ENCODE results near the gene PPM1N. TPM values are rescaled to one million over a fixed set of nuclear protein-coding genes. Genes with fewer than 3 reads are reported as not detected.
A peak's percentile ranks its signal among the peaks of the same experiment; 100 is the strongest.

PPM1N gene
- total RNA-seq, 4 donors from 2014 or later, result 0.39 to 5.0 (median 0.60) TPM; not detected in 1

DNA sequence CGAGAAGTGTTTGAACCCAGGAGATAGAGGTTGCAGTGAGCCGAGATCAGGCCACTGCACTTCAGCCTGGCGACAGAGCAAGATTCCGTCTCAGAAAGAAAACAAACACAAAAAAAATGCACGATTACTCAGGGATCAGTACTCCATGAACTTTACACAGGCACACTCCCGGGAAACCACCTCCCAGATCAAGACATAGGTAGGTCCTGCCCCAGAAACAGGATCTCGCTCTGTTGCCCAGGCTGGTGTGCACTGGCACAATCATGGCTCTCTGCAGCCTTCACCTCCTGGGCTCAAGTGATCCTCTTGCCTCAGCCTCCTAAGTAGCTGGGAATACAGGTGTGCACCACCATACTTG is 20.2 kb downstream of the PPM1N start:
- Histone ChIP-seq H3K27me3 (no peaks in the 10 kb centered on the region), H3K4me3 (no peak overlapping the region), H3K36me3 (peaks cover 0 to 68% (median 22%) of the 10 kb centered on the region in 3 donors), H3K27ac (no peak overlapping the region), H3K9me3 (no peaks in the 10 kb centered on the region), H3K4me1 (peaks cover 0 to 34% (median 20%) of the 10 kb centered on the region in 4 donors)
- DNase-seq (ENCODE audit: low spot score in 2 of 2), result no peak
- TF ChIP-seq, protein P1, sequence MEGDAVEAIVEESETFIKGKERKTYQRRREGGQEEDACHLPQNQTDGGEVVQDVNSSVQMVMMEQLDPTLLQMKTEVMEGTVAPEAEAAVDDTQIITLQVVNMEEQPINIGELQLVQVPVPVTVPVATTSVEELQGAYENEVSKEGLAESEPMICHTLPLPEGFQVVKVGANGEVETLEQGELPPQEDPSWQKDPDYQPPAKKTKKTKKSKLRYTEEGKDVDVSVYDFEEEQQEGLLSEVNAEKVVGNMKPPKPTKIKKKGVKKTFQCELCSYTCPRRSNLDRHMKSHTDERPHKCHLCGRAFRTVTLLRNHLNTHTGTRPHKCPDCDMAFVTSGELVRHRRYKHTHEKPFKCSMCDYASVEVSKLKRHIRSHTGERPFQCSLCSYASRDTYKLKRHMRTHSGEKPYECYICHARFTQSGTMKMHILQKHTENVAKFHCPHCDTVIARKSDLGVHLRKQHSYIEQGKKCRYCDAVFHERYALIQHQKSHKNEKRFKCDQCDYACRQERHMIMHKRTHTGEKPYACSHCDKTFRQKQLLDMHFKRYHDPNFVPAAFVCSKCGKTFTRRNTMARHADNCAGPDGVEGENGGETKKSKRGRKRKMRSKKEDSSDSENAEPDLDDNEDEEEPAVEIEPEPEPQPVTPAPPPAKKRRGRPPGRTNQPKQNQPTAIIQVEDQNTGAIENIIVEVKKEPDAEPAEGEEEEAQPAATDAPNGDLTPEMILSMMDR (IDR thresholded peaks at IDR 0.05), result no peak
- TF ChIP-seq EP300 (IDR thresholded peaks at IDR 0.05), result no peak
- no peak for TF ChIP-seq POLR2A (IDR thresholded peaks at IDR 0.05)
- 85 to 88% methylated on average over 7 of the region's 7 CpGs for WGBS, 2 donors

DNA sequence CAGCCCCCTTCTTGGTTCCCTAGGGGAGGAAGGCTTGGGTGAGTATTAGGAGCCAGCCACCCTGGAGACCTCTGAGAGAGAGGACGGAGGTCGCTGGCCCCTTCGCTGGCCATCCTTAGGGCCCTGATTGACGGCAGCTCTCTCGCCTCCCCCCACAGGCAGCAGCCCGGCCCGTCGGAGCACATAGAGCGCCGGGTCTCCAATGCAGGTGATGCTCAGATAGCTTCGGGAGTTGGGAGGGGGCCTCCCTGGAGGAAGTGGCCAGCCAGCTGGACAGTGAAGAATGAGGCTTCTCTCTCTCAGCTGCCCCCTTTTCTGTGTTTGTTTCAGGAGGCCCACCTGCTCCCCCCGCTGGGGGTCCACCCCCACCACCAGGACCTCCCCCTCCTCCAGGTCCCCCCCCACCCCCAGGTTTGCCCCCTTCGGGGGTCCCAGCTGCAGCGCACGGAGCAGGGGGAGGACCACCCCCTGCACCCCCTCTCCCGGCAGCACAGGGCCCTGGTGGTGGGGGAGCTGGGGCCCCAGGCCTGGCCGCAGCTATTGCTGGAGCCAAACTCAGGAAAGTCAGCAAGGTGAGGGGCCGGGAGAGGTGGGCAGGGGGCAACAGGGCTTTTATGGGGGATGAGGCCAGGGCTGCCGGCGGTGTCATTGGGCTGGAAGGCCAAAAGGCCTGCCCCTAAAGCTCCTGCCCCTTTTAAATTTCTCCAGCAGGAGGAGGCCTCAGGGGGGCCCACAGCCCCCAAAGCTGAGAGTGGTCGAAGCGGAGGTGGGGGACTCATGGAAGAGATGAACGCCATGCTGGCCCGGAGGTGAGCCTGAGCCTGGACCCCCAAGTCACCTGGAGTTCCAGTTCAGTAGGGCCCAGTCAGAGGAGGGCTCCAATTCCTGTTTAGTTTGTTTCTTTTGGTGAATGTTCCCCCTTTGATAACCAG is 24.0 kb downstream of the PPM1N start:
- Histone ChIP-seq H3K27ac (no peak overlapping the region), H3K9me3 (no peaks in the 10 kb centered on the region), H3K27me3 (no peaks in the 10 kb centered on the region), H3K4me1 (peaks cover 0 to 24% (median 4%) of the 10 kb centered on the region in 4 donors), H3K36me3 (peaks cover 2 to 85% (median 26%) of the 10 kb centered on the region in 3 donors), H3K4me3 (no peak overlapping the region)
- TF ChIP-seq, protein P1 (IDR thresholded peaks at IDR 0.05), result no peak
- TF ChIP-seq POLR2A (IDR thresholded peaks at IDR 0.05), result no peak
- TF ChIP-seq EP300 (IDR thresholded peaks at IDR 0.05), result no peak
- no peak for DNase-seq (ENCODE audit: low spot score in 2 of 2)
- WGBS, 2 donors, result 81% methylated on average over 19 to 24 of the region's 24 CpGs

DNA sequence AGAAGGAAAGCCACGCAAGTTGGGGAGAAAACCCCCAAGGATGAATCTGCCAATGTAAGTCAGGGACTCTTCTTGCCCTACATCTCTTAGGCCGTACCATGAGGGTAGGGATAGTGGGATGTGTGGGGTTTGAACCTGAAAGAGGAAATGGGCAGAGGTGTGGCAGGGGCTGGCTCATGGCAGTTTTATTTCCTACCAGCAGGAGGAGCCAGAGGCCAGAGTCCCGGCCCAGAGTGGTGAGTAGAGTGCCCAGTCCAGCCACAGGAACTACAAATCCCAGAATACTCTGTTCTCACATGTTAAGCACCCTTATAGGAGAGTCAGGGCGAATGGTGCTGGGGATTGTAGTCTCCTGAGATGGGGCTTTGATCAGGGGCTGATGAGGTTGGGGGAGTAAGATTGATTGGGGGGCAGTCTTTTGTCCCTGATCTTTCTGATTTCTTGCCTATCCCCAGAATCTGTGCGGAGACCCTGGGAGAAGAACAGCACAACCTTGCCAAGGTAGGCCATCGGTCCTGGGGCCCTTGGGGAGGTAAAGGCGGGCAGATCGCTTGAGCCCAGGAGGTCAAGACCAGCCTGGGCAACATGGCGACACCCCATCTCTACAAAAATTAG is 25.5 kb downstream of the PPM1N start:
- H3K9me3 ChIP-seq, result no peaks in the 10 kb centered on the region
- H3K4me1 ChIP-seq, result peaks cover 0 to 36% (median 5%) of the 10 kb centered on the region in 4 donors
- TF ChIP-seq EP300 (IDR thresholded peaks at IDR 0.05) (peak; percentile 15 to 46), POLR2A (IDR thresholded peaks at IDR 0.05) (no peak)
- TF ChIP-seq, protein P1 (IDR thresholded peaks at IDR 0.05), result peak; percentile 90 to 94 (median 92)
- H3K27me3 ChIP-seq, result no peaks in the 10 kb centered on the region
- peak overlapping the region in 1 of 4 donors; percentile 67 for H3K27ac ChIP-seq
- WGBS, 2 donors, result 61 to 64% methylated on average over 9 of the region's 9 CpGs
- peak in 1 of 2 donors; percentile 77 for DNase-seq (ENCODE audit: low spot score in 2 of 2)
- peaks cover 2 to 70% (median 14%) of the 10 kb centered on the region in 3 donors for H3K36me3 ChIP-seq
- no peak overlapping the region for H3K4me3 ChIP-seq

DNA sequence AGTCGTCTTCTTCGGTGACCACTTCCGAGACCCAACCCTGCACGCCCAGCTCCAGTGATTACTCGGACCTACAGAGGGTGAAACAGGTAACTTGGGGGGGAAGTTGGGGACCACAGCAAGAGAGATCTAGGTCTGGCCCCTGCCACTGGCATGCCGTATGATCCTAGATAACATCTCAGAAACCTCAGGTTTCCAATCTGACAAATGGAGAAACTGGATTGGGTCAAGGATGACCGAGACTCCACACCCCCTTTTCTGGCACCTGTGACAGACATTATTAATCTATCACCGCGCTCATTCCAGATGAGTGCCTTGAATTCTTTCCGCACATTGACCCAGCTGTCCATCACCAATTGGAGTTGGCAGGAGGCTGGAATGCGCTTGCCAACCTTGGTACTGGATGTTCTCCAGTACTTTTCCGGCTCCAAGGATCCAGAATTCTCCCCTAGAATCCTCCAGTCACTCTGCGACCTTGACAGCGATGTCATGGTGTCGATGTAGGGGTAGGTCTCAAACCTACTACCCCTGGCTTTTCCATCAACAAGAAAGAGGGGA is 26.4 kb downstream of the PPM1N start:
- 90 to 94% methylated on average over 15 of the region's 15 CpGs for WGBS, 2 donors
- H3K27ac ChIP-seq, result peak overlapping the region in 1 of 4 donors; percentile 67
- no peaks in the 10 kb centered on the region for H3K9me3 ChIP-seq
- no peak overlapping the region for H3K4me3 ChIP-seq
- H3K27me3 ChIP-seq, result peaks cover 0 to 8% of the 10 kb centered on the region in 2 donors
- H3K4me1 ChIP-seq, result peaks cover 0 to 44% (median 9%) of the 10 kb centered on the region in 4 donors
- no peak for DNase-seq (ENCODE audit: low spot score in 2 of 2)
- TF ChIP-seq EP300 (IDR thresholded peaks at IDR 0.05), result no peak
- no peak for TF ChIP-seq POLR2A (IDR thresholded peaks at IDR 0.05)
- TF ChIP-seq, protein P1 (IDR thresholded peaks at IDR 0.05), result no peak
- H3K36me3 ChIP-seq, result peaks cover 2 to 61% (median 13%) of the 10 kb centered on the region in 3 donors

Measured in tibial nerve (tissue), 4 donors.